Left lobe of liver (tissue), 2 donors: ENCODE measurements around the gene TCEAL1. TPM values are rescaled to one million over a fixed set of nuclear protein-coding genes. Genes with fewer than 3 reads are reported as not detected.
"Not testable (repeated sequence)": the region's sequence is repeated elsewhere in the genome, so short reads cannot be mapped to it uniquely, and the experiment has no call there.

Experiments
- ATAC-seq: fragments of 200-7000 bp; cut with Tn5 transposase; one replicate; pipeline ENCODE4 v1.9.1; 2020; ENCODE audit warnings: mild to moderate bottlenecking, moderate library complexity
- DNase-seq: peaks from one replicate; pipeline ENCODE4 v3.0.0-alpha.2; 2020; ENCODE audit warnings: low spot score
- total RNA-seq: library from RNA; stranded (reverse); gene quantifications from one replicate; pipeline ENCODE4 v1.2.1, GENCODE V29; 2021
- donor health status: DM: no; HTN: no; CAD: no; lungs with moderate emphysema.
- donor health status: DM: no; HTN: yes; CAD: no.

The TCEAL1 gene
- total RNA-seq, 1 donor from 2014 or later = 6.9 TPM

- DNase-seq (no peak), ATAC-seq (no peak)
These were observed 2.4 kb downstream of the TCEAL1 start for GRCh38 chrX:103631145-103631544.

GRCh38 chrX:103635436-103635835 is 6.7 kb downstream of the TCEAL1 start:
- ATAC-seq (no peak), DNase-seq (no peak)

- DNase-seq = no peak
- ATAC-seq = no peak
These were observed 9.0 kb downstream of the TCEAL1 start for GRCh38 chrX:103637604-103638338.

- DNase-seq, ATAC-seq: not testable (repeated sequence)
These were observed 9.9 kb downstream of the TCEAL1 start for GRCh38 chrX:103638479-103639346.

- ATAC-seq = no peak
- DNase-seq = no peak
These were observed 11.8 kb downstream of the TCEAL1 start for GRCh38 chrX:103640401-103641155.

- ATAC-seq = no peak
These were observed 15.3 kb downstream of the TCEAL1 start for GRCh38 chrX:103644125-103644524.

GRCh38 chrX:103647630-103648029 is 18.9 kb downstream of the TCEAL1 start:
- DNase-seq (no peak), ATAC-seq (no peak)

More at GRCh38 chrX:103644125-103644524, 15.3 kb downstream of the TCEAL1 start:
- DNase-seq = no peak

- DNase-seq (no peak), ATAC-seq (no peak)
These were observed 22.5 kb downstream of the TCEAL1 start for GRCh38 chrX:103651151-103651773.

- ATAC-seq, DNase-seq: not testable (repeated sequence)
These were observed 26.6 kb downstream of the TCEAL1 start for GRCh38 chrX:103655230-103656000.

GRCh38 chrX:103656617-103657016 is 27.8 kb downstream of the TCEAL1 start:
- ATAC-seq = no peak
- no peak for DNase-seq

GRCh38 chrX:103657066-103657465 is 28.3 kb downstream of the TCEAL1 start:
- not testable (repeated sequence) for ATAC-seq, DNase-seq

- no peak for DNase-seq
- no peak for ATAC-seq
These were observed 30.1 kb downstream of the TCEAL1 start for GRCh38 chrX:103658681-103659433.

- not testable (repeated sequence) for DNase-seq, ATAC-seq
These were observed 30.7 kb downstream of the TCEAL1 start for GRCh38 chrX:103659460-103659859.

- ATAC-seq = no peak
- peak; percentile 37 for DNase-seq
These were observed 35.4 kb downstream of the TCEAL1 start for GRCh38 chrX:103663981-103664762.

GRCh38 chrX:103666202-103667107 is 37.7 kb downstream of the TCEAL1 start:
- no peak for ATAC-seq
- no peak for DNase-seq

- DNase-seq = no peak
- ATAC-seq = no peak
These were observed 41.0 kb downstream of the TCEAL1 start for GRCh38 chrX:103669745-103670144.
